CD4-positive, alpha-beta T cell treated with Interleukin-15 for 1 hour (primary cell): ENCODE results near the gene DGKB.

Experiments used
- DNase-seq: peaks from one replicate; pipeline ENCODE4 v3.0.0-alpha.2; 2020

The DGKB gene

DNA sequence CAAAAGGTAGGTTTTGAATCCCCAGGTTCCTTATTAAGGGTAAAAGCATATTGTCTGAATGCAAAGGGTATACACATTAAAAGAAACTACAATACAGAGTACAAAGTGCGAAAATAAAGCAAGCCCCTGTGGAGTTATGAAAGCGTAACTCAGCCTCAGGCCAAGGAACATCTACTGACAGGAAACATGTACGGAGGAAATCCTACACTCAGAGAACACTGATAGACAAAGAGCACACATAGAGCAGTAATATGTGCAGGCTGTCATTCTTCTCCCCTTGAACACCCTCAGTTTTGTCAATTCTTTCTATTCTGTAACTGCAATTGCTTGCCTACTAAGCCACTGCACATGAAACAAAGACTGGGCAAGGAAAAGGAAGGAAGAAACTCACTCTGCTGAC, 150.2 kb downstream of the DGKB start:
- DNase-seq: no peak

DNA sequence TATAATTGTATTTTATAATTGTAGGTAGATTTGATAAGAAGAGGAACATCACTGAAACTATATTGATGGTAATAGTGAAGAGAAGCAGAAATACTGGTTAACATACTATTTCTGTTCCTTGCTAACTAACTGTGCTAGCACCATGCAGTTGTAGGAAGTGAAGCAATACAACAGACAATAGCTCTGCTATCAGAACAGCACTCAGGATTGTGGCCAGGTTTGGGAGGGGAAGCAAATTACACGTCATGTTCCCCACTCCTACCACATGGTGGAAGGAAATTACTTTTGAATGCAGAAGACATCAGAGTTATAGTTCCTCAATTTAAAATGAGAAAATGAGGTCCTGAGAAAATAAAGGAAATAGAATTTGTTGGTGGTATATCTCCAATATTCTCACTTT, 151.1 kb downstream of the DGKB start:
- DNase-seq: no peak

- no peak for DNase-seq
These were observed 154.1 kb downstream of the DGKB start for GRCh38 chr7:14748461-14748860.

DNA sequence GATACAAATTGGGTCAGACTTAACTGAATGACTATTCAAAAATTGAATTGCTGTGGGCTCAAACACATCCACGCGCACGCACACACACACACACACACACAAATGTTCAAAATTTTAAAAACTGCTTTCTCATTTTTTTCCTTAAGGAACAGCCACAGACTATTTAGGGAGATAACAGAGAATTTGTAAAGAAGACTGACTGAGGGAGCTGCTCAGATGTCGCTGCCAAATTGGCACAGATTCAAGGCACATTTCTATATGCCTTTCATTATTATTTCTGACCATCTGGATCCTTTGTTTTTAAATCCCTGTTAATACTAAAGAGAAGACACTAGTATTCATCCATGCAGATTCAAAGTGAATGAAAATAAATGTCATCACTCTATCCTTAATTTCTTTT, 154.8 kb downstream of the DGKB start:
- no peak for DNase-seq

DNA sequence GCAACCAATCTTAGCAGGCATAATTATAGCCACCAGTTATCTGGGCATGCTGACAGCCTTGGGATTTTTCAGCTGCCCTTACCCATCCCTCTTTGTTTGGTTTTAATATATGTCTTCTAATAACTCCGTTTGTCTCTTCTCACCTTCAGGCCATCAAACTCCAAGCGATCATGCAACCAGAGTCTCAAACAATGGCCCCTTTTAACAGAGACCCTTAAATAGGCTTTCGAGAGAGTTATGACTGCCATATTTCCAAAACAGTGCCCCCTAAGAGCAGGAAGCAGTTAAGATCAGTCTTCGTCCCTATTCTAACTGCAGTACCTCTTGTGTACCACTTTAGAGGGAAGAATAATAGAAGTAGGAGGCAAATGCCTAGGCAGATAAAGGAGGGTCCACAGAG, 157.5 kb downstream of the DGKB start:
- no peak for DNase-seq

DNA sequence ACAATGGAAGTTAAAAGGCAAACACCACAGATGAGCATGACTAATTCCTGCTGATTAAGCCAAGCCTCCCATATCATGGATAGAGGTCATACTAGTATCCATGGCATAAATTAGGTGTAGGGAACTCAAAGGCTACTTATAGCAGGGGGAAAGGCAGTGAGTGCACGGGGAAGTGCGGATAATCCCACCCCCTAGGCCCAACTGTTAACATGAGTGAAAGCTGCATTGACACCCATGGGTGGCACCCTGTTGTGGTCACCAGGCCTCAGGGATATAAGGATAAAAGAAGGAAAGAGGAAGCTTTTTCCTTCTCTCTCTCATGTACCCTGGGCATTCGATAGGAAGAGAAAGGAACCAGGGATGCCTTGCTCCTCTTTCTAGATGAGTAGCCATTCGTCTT, 161.9 kb downstream of the DGKB start:
- DNase-seq: no peak

DNA sequence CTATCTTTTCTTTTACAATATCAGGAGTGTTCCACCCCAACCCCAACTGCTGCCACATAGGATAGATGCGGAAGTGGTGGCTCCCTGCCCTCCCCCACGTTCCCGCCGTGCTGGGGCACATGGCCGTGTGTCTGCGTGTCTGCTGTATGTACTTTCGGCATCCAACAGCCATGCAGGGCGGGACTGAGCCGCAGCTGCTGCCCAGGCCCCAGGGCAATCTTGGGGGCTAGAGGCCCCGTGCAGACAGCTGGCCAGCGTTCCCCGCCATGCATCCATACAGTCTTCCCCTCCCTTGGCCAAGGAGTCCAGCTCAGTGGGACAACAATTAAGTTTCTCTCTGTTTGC, 162.7 kb downstream of the DGKB start:
- no peak for DNase-seq

DNA sequence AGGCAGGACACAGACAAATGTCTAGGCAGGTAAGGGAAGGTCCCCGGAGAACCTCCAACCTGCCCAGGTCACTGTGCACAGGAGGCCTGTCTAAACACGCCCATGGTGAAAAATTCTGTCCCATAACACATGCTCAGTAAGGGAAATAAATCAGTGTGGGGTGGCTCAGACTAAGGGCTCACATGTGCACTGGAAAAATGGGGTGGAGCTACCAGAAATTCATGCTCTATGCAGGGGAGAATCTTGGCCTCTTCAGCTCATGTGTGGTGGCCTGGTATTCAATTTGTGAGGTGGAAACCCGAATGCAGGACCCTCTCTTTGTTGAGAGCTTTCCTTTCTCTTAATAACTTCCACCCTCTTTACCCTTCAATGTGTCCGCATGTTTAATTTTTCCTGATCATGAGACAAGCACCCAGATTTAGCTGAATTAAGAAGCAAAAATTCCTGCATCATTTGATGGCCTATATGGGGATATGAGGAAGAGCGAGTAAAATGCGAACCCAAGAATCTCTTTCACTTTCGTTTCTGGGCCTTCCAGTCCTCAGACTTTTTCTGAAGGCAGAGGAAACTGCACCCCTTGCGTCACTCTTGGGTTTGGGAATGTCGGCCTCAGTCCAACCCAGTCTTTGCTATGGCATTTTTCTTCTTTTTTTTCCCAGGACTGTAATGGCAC, 163.2 kb downstream of the DGKB start:
- no peak for DNase-seq

- no peak for DNase-seq
These were observed 164.5 kb downstream of the DGKB start for GRCh38 chr7:14738086-14738485.

DNA sequence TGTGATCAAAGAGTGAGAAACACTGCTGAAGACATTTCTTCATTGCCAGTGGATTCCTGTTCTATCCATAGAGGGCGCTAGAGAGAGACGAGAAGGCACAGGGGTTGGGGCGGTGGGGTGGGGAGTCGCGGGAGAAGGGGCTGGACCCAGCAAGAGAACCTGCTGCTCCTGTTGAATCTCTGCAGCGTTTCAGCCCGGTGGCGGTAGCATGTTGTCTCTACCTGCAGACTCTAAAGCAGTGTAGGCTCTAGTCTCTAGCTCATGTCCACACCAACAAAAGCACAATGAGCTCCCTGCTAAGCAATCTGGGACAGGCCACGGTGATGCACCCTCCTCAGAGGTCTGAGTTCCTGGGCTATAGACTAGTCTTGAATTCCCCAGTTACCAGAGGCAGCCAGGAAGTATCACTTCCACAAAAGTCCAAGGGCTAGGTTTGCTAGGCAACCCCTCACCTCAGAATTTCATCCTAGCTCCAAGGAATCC, 167.7 kb downstream of the DGKB start:
- no peak for DNase-seq

GRCh38 chr7:14720785-14721184, 181.8 kb downstream of the DGKB start:
- DNase-seq: no peak

GRCh38 chr7:14717816-14718215, 184.7 kb downstream of the DGKB start:
- no peak for DNase-seq

DNA sequence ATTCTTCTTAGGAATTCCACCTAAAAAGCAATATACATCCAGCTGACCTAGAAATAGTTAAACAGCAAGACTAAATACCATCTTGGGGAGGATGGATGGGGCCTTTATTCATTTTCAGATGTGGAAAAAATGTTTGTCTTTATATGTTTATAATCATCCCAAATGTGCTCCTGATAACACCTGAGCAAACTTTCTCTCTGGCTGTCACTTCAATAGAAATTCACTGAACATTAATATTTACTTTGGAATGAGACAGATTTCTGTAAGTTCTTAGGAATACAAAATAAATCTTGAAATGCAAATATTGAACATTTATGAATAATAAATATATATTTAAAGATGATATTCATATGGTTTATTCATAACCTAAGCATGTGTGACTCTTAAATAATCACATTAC, 185.4 kb downstream of the DGKB start:
- no peak for DNase-seq

GRCh38 chr7:14714161-14714728, 188.3 kb downstream of the DGKB start:
- DNase-seq: no peak

- DNase-seq: no peak
These were observed 204.3 kb downstream of the DGKB start for GRCh38 chr7:14698239-14698638.

DNA sequence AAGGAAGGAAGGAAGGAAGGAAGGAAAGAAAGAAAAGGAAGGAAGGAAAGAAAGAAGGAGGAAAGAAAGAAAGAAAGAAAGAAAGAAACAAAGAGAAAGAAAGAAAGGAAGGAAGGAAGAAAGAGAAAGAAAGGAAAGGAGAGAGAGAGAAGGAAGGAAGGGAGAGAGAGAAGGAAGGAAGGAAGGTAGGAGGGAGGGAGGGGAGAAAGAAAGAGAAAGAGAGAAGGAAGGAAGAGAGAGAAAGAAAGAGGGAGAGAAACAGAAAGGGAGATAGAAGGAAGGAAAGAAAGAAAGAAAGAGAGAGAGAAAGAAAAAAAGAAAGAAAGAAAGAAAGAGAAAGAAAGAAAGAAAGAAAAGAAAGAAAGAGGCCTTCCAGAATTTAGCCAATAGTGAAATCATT, 204.9 kb downstream of the DGKB start:
- DNase-seq: no peak

GRCh38 chr7:14691597-14692203, 210.9 kb downstream of the DGKB start:
- no peak for DNase-seq

- DNase-seq: no peak
These were observed 211.5 kb downstream of the DGKB start for GRCh38 chr7:14691034-14691433.

- no peak for DNase-seq
These were observed 212.1 kb downstream of the DGKB start for GRCh38 chr7:14690486-14690885.

- DNase-seq: no peak
These were observed 212.5 kb downstream of the DGKB start for GRCh38 chr7:14690075-14690474.

- DNase-seq: no peak
These were observed 214.3 kb downstream of the DGKB start for GRCh38 chr7:14688208-14688607.

DNA sequence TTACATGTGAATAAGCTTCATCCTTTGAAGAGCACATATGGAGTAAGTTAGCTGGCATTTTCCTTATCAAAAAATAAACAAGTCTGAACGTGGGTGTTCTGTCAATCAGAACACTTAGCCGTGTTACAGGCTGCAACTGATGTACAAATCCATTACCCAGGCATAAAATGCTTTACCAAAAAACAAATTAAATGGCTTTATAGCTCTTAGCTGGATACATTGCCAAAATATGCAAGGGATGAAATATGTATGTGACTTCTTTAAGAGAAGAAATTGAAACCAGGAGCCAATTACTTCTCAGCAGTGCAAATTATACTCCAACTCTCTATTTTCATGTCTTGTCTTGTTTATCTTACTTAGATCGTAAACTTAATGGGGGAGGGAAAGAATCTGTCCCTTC, 214.8 kb downstream of the DGKB start:
- no peak for DNase-seq

- DNase-seq: no peak
These were observed 215.3 kb downstream of the DGKB start for GRCh38 chr7:14687241-14687640.

DNA sequence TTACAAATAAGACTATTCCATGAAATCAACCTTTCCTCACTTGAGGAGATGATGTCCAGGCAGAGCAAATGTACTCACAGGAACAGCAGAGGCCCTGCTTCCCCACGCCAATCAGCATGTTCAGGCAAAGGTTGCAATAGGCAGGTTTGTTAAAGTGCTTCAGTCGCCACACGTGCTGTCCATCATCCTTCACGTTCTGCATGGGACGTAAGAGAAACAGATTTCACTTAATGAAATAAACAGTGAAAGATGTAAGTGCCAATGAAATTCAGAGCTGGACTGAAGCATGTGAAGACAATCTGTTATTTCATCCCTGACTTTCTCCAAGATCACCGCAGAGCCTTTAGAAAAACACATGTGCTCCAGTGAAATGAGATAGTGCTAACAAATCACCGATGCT, 217.4 kb downstream of the DGKB start:
- no peak for DNase-seq
